ENCODE results near the gene CCNI. TPM values are rescaled to one million over a fixed set of nuclear protein-coding genes. Genes with fewer than 3 reads are reported as not detected.
A peak's percentile ranks its signal among the peaks of the same experiment; 100 is the strongest.
"Not testable (repeated sequence)": the region's sequence is repeated elsewhere in the genome, so short reads cannot be mapped to it uniquely, and the experiment has no call there.

The CCNI gene
- polyA plus RNA-seq, 6 donors from 2014 or later, result 406 to 501 (median 453) TPM

DNA sequence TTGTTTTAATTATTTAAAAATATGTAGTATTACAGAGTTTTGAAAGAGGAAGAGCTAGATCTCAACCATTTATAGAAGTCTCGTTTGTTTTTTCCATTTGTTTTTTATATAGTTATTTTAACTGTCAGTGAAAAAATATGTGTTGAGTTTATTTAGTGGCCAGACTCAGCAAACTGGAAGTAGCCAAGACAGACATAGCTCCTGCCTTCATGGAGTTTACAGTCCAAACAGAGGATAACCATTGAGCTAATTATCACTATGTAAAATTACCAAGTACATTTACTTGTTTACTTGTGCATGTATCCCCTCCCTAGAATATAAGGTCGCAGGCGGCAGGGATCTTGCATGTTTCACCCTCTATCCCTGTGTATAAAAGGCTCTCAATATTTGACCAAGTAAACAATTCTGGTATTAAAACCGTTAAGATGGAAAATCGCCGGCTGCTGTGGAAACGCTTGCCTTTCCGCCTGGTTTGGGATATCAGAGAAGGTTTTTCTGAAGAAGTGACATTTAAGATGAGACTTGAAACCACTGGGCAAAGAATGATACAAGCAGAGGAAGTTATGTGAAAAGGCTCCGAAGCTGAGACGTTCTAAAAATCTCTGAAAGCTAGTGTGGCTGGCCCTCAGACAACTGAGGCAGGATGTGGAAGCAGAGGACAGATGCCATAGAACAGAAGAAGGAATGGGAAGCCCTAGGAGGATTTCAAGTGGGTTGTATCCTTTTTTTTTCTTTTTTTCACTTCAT lies 1.3 kb upstream of the CCNI start:
- H3K27ac Mint-ChIP-seq, result peak overlapping the region in 5 of 6 donors; percentile 100
- H3K9me3 Mint-ChIP-seq, result no peaks in the 10 kb centered on the region
- no peak for DNase-seq
- no peak for ATAC-seq (ENCODE audit: low read depth in 2 of 2)
- H3K36me3 Mint-ChIP-seq, result no peaks in the 10 kb centered on the region
- peaks cover 0 to 8% (median 0%) of the 10 kb centered on the region in 3 donors for H3K27me3 Mint-ChIP-seq
- H3K4me3 Mint-ChIP-seq, result peak overlapping the region in 4 of 8 donors; percentile 99 to 100 (median 99)
- H3K4me1 Mint-ChIP-seq, result peaks cover 29 to 50% (median 36%) of the 10 kb centered on the region in 3 donors

- DNase-seq, result peak; percentile 87
- Mint-ChIP-seq H3K27me3 (peaks cover 0 to 8% (median 0%) of the 10 kb centered on the region in 3 donors), H3K4me1 (peaks cover 35 to 55% (median 45%) of the 10 kb centered on the region in 3 donors), H3K4me3 (peak overlapping the region in 4 of 8 donors; percentile 99 to 100 (median 99)), H3K9me3 (no peaks in the 10 kb centered on the region), H3K36me3 (no peaks in the 10 kb centered on the region), H3K27ac (peak overlapping the region in 5 of 6 donors; percentile 100)
- ATAC-seq (ENCODE audit: low read depth in 2 of 2), result peak; percentile 67 to 69
Observed at GRCh38 chr4:77074981-77075855, 571 bp downstream of the CCNI start.

DNA sequence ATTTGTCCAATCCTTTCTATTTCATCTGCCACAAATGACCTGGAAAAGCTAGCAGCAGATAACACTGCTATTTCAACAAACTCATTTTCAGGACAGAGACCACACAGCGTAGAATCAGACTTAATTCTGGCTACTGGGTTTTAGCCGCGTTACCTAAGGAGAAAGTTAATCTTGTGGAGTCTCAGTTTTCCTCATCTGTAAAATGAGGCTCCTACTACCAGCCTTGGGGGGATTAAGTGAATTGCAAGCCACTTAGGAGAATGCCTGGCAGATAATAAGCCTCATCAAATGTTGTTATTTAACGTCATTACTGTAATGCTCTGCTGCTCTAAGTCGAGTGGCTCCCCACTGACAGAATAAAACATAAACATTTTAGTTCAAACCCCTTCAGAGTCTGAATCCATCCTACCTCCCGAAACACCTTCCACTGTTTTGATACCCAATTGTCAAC lies 1.4 kb downstream of the CCNI start:
- peaks cover 0 to 8% (median 0%) of the 10 kb centered on the region in 3 donors for H3K27me3 Mint-ChIP-seq
- peaks cover 41 to 59% (median 50%) of the 10 kb centered on the region in 3 donors for H3K4me1 Mint-ChIP-seq
- H3K4me3 Mint-ChIP-seq, result no peak overlapping the region
- DNase-seq (no peak), ATAC-seq (ENCODE audit: low read depth in 2 of 2) (no peak)
- no peaks in the 10 kb centered on the region for H3K36me3 Mint-ChIP-seq
- H3K27ac Mint-ChIP-seq, result no peak overlapping the region
- no peaks in the 10 kb centered on the region for H3K9me3 Mint-ChIP-seq

- Mint-ChIP-seq H3K27me3 (peaks cover 0 to 8% (median 0%) of the 10 kb centered on the region in 3 donors), H3K4me1 (peaks cover 45 to 59% (median 50%) of the 10 kb centered on the region in 3 donors), H3K36me3 (no peaks in the 10 kb centered on the region), H3K9me3 (no peaks in the 10 kb centered on the region), H3K27ac (no peak overlapping the region), H3K4me3 (no peak overlapping the region)
- DNase-seq (no peak), ATAC-seq (ENCODE audit: low read depth in 2 of 2) (no peak)
Observed at GRCh38 chr4:77073981-77074380, 1.8 kb downstream of the CCNI start.

- DNase-seq, result no peak
- no peaks in the 10 kb centered on the region for H3K36me3 Mint-ChIP-seq
- H3K27ac Mint-ChIP-seq, result no peak overlapping the region
- peaks cover 0 to 8% (median 0%) of the 10 kb centered on the region in 3 donors for H3K27me3 Mint-ChIP-seq
- H3K4me1 Mint-ChIP-seq, result peaks cover 51 to 59% (median 56%) of the 10 kb centered on the region in 3 donors
- no peaks in the 10 kb centered on the region for H3K9me3 Mint-ChIP-seq
- no peak overlapping the region for H3K4me3 Mint-ChIP-seq
- ATAC-seq (ENCODE audit: low read depth in 2 of 2), result no peak
Observed at GRCh38 chr4:77073106-77073809, 2.5 kb downstream of the CCNI start.

GRCh38 chr4:77072195-77072753 lies 3.5 kb downstream of the CCNI start:
- Mint-ChIP-seq H3K4me1 (peaks cover 47 to 56% (median 53%) of the 10 kb centered on the region in 3 donors), H3K4me3 (peak overlapping the region in 6 of 8 donors; percentile 22 to 88 (median 62))
- no peak for ATAC-seq (ENCODE audit: low read depth in 2 of 2)

GRCh38 chr4:77069514-77069913 lies 6.3 kb downstream of the CCNI start:
- not testable (repeated sequence) for ATAC-seq (ENCODE audit: low read depth in 2 of 2)

More at GRCh38 chr4:77072195-77072753, 3.5 kb downstream of the CCNI start:
- peak overlapping the region in 1 of 6 donors; percentile 81 for H3K27ac Mint-ChIP-seq
- H3K9me3 Mint-ChIP-seq, result no peaks in the 10 kb centered on the region
- DNase-seq, result no peak
- peaks cover 0 to 8% (median 0%) of the 10 kb centered on the region in 3 donors for H3K27me3 Mint-ChIP-seq
- no peaks in the 10 kb centered on the region for H3K36me3 Mint-ChIP-seq

DNA sequence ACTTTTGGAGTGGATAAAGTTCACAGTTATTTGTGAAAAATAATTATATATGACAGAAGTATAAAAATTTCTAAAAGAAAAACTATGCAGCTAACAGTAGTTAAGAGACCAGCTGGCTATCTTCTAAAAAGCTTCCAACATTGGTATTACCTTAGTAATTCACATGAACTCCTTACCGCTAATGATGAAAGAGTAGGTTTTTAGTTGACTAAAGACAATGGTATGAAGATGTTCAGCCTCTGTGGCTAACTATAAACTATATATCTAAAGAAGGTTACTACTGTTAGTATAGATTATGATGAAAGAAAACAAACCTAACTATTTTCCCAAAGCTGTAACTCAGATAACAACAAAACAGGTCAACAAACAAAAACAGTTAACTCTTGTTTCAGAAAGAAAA lies 10.4 kb downstream of the CCNI start:
- no peaks in the 10 kb centered on the region for H3K9me3 Mint-ChIP-seq
- H3K4me1 Mint-ChIP-seq, result peaks cover 23 to 37% (median 32%) of the 10 kb centered on the region in 3 donors
- H3K4me3 Mint-ChIP-seq, result no peak overlapping the region
- H3K36me3 Mint-ChIP-seq, result peaks cover 7 to 11% of the 10 kb centered on the region in 2 donors
- H3K27me3 Mint-ChIP-seq, result no peaks in the 10 kb centered on the region
- ATAC-seq (ENCODE audit: low read depth in 2 of 2) (no peak), DNase-seq (no peak)
- H3K27ac Mint-ChIP-seq, result peak overlapping the region in 3 of 6 donors; percentile 41 to 98 (median 61)

More at GRCh38 chr4:77069514-77069913, 6.3 kb downstream of the CCNI start:
- not testable (repeated sequence) for H3K9me3 Mint-ChIP-seq, DNase-seq, H3K27me3 Mint-ChIP-seq, H3K36me3 Mint-ChIP-seq
- Mint-ChIP-seq H3K4me3 (peak overlapping the region in 4 of 8 donors; percentile 0 to 68 (median 10)), H3K4me1 (peaks cover 32 to 49% (median 43%) of the 10 kb centered on the region in 3 donors), H3K27ac (peak overlapping the region in 4 of 6 donors; percentile 24 to 84 (median 63))

DNA sequence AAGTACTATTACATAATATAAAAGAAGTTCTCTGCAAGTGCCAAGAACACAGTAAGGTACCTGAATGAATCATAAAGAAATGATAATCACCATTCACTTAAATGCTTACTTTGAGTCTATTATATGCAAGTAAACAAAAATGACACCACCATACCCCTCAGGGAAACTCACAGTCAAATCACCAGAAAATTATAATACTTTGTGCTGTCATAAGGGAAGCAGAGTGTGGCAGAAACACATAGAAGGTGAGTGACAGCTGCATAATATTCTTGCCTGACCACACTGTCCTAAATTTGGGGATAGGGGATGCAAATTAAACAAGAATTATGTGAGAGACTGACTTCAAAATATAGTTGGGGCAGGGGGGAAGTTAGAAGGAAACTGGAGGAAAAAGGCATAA lies 12.9 kb downstream of the CCNI start:
- Mint-ChIP-seq H3K36me3 (peaks cover 7 to 11% of the 10 kb centered on the region in 2 donors), H3K9me3 (no peaks in the 10 kb centered on the region), H3K4me3 (no peak overlapping the region), H3K4me1 (peaks cover 7 to 16% (median 16%) of the 10 kb centered on the region in 3 donors), H3K27me3 (no peaks in the 10 kb centered on the region), H3K27ac (peak overlapping the region in 3 of 6 donors; percentile 27 to 68 (median 38))
- no peak for ATAC-seq (ENCODE audit: low read depth in 2 of 2)
- no peak for DNase-seq

- H3K4me1 Mint-ChIP-seq, result peaks cover 0 to 8% (median 0%) of the 10 kb centered on the region in 3 donors
- peaks cover 10 to 16% of the 10 kb centered on the region in 2 donors for H3K36me3 Mint-ChIP-seq
- H3K27me3 Mint-ChIP-seq, result no peaks in the 10 kb centered on the region
- H3K27ac Mint-ChIP-seq, result peak overlapping the region; percentile 14 to 79 (median 52)
- no peaks in the 10 kb centered on the region for H3K9me3 Mint-ChIP-seq
- ATAC-seq (ENCODE audit: low read depth in 2 of 2) (peak; percentile 54 to 76), DNase-seq (peak; percentile 52)
- no peak overlapping the region for H3K4me3 Mint-ChIP-seq
Observed at GRCh38 chr4:77052352-77052751, 23.4 kb downstream of the CCNI start.

DNA sequence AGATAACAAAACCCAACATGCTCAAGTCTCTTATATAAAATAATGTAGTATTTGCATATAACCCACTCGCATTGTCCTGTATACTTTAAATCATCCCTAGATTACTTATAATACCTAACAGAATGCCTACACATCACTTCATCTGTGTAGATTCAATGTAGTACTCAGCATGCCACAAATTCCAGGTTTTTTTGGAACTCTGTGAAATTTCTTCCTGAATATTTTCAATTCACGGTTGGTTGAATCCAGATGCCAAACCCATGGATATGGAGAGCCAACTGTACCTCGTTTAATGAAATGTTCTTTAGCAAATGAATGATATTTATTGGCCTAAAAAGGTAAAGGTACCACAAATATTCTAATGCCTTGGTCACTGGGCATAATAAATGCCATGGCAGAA lies 24.8 kb downstream of the CCNI start:
- ATAC-seq (ENCODE audit: low read depth in 2 of 2) (no peak), DNase-seq (no peak)
- H3K4me3 Mint-ChIP-seq, result no peak overlapping the region
- peaks cover 10 to 17% of the 10 kb centered on the region in 2 donors for H3K36me3 Mint-ChIP-seq
- H3K9me3 Mint-ChIP-seq, result no peaks in the 10 kb centered on the region
- H3K27ac Mint-ChIP-seq, result peak overlapping the region in 4 of 6 donors; percentile 3 to 66 (median 50)
- H3K27me3 Mint-ChIP-seq, result no peaks in the 10 kb centered on the region
- peaks cover 0 to 8% (median 0%) of the 10 kb centered on the region in 3 donors for H3K4me1 Mint-ChIP-seq

DNA sequence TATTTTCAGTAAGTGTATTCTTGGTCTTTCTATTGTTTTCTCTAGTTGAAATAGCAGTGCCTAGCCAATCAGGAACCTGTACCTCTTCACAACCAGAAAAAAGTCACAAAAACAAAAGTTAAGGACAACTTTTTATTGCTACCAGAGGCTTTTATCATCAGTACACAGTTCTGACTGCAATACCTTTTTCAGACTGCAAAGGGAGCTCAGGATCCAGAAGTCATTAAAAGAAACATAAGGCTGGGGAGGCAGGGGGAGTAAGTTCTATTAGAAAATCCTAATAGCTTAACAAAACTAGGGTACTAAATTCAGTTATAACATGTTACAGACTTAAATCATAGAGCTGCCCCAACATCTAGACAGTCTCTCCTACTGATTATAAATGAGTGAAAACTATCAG lies 28.8 kb downstream of the CCNI start:
- ATAC-seq (ENCODE audit: low read depth in 2 of 2) (peak; percentile 28 to 52), DNase-seq (no peak)
- Mint-ChIP-seq H3K4me1 (peaks cover 5 to 9% (median 6%) of the 10 kb centered on the region in 3 donors), H3K27me3 (no peaks in the 10 kb centered on the region), H3K4me3 (no peak overlapping the region), H3K36me3 (peaks cover 10 to 17% of the 10 kb centered on the region in 2 donors), H3K27ac (peak overlapping the region in 2 of 6 donors; percentile 17 to 35), H3K9me3 (no peaks in the 10 kb centered on the region)

Measured in naive B cell (primary cell).